NCI-H146 (cell line): Measurements from ENCODE around the gene AHNAK2.
"Not testable (repeated sequence)": the region's sequence is repeated elsewhere in the genome, so short reads cannot be mapped to it uniquely, and the experiment has no call there.

Experiments
- DNase-seq: peaks from one replicate; lab custom pipeline; 2025; lab: John Stamatoyannopoulos, UW

AHNAK2 gene

GRCh38 chr14:104925855-104926609 lies 52.1 kb downstream of the AHNAK2 start:
- no peak for DNase-seq

- no peak for DNase-seq
These were observed 52.8 kb downstream of the AHNAK2 start for GRCh38 chr14:104925214-104925854.

- DNase-seq, result no peak
These were observed 53.6 kb downstream of the AHNAK2 start, which contains the start of gene PLD4 for GRCh38 chr14:104924421-104925213. Gene PLD4 (plus strand): TSS chr14:104924879. CDS start chr14:104927141, 2,262 bp downstream.

GRCh38 chr14:104923640-104924420 lies 54.3 kb downstream of the AHNAK2 start:
- DNase-seq, result no peak

GRCh38 chr14:104919993-104920315 lies 58.2 kb downstream of the AHNAK2 start:
- no peak for DNase-seq

GRCh38 chr14:104919152-104919992 lies 58.8 kb downstream of the AHNAK2 start:
- DNase-seq, result not testable (repeated sequence)

- no peak for DNase-seq
These were observed 60.2 kb downstream of the AHNAK2 start for GRCh38 chr14:104917993-104918392.

GRCh38 chr14:104917116-104917515 lies 61.1 kb downstream of the AHNAK2 start:
- DNase-seq, result no peak

GRCh38 chr14:104913435-104913834 lies 64.7 kb downstream of the AHNAK2 start:
- DNase-seq, result no peak

- no peak for DNase-seq
These were observed 66.1 kb downstream of the AHNAK2 start for GRCh38 chr14:104912053-104912452.

GRCh38 chr14:104908303-104908702 lies 69.9 kb downstream of the AHNAK2 start:
- no peak for DNase-seq

GRCh38 chr14:104905579-104905933 lies 72.6 kb downstream of the AHNAK2 start:
- DNase-seq, result peak; percentile 45

GRCh38 chr14:104904650-104905578 lies 73.3 kb downstream of the AHNAK2 start:
- peak; percentile 60 for DNase-seq

- no peak for DNase-seq
These were observed 74.2 kb downstream of the AHNAK2 start for GRCh38 chr14:104903990-104904389.

GRCh38 chr14:104900639-104901512 lies 77.3 kb downstream of the AHNAK2 start:
- no peak for DNase-seq

- DNase-seq, result no peak
These were observed 78.4 kb downstream of the AHNAK2 start for GRCh38 chr14:104899781-104900180.

GRCh38 chr14:104898870-104899510 lies 79.2 kb downstream of the AHNAK2 start:
- DNase-seq, result no peak

- no peak for DNase-seq
These were observed 80.0 kb downstream of the AHNAK2 start for GRCh38 chr14:104898195-104898558.
